ENCODE results near the gene FGF14.

DNA sequence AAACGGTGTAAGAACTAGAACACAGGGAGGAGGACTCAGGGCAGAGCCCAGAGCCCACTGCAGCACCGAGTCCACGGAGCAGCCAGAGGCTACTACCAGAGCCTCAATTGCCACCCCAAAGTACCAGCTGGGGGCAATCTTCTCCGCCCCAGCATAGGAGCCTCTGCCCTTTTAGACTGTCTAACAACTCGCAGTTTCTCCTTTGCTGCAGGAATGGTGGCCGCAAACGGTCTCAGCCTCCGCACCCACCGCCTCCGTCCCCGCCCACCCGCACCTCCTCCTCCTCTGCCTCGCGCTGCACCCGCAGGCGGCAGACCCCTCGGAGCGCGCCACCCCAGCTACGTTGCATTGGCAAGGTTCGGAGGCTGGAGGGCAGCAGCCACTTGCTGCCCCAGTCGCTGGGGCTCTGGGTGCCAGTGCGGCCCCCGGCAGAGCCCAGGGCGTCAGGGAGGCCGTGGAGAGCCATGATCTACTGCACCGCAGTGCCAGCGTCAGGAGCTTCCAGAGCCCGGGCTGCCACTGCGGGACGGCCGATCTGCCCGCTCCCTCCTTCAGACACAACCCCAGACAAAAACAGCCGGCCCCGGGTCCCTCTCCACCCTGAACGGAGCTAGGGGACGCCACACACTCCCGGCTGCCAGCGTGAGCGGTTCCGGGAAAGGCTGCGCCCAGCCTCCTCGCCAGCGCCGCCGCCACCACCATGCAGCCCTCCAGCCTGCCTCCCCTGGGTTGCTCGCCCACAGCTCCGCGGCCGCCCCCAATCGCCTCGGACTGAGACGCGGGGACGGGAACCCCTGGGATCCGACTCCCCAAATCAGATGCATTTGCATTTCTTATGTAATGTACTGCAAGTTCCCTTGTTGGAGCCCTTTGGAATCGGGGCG is 1.8 kb downstream of the FGF14 start:
- TF ChIP-seq, protein P1, sequence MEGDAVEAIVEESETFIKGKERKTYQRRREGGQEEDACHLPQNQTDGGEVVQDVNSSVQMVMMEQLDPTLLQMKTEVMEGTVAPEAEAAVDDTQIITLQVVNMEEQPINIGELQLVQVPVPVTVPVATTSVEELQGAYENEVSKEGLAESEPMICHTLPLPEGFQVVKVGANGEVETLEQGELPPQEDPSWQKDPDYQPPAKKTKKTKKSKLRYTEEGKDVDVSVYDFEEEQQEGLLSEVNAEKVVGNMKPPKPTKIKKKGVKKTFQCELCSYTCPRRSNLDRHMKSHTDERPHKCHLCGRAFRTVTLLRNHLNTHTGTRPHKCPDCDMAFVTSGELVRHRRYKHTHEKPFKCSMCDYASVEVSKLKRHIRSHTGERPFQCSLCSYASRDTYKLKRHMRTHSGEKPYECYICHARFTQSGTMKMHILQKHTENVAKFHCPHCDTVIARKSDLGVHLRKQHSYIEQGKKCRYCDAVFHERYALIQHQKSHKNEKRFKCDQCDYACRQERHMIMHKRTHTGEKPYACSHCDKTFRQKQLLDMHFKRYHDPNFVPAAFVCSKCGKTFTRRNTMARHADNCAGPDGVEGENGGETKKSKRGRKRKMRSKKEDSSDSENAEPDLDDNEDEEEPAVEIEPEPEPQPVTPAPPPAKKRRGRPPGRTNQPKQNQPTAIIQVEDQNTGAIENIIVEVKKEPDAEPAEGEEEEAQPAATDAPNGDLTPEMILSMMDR (IDR thresholded peaks at IDR 0.05; ENCODE audit: low read depth, low read length, poor library complexity, severe bottlenecking): no peak
- TF ChIP-seq EZH2phosphoT487 (IDR thresholded peaks at IDR 0.05; ENCODE audit: borderline replicate concordance, low read length): no peak

All from DOHH2 (cell line).